Tibial nerve (tissue), 4 donors: ENCODE measurements around the gene TMPRSS11B.

Experiments used
- CTCF ChIP-seq, 5 experiments: fragments of 200-600 bp in 3 of 5; fragments of 450-650 bp in 2 of 5; sonication (generic) in 3 of 5; IDR thresholded peaks; one replicate each; pipeline ENCODE4 v1.5.1; 2016 to 2019; ENCODE audit warnings: antibody characterized with exemption in 5 of 5, mild to moderate bottlenecking in 3 of 5, moderate library complexity in 2 of 5
- EP300 ChIP-seq, 2 donors: sonication (generic); formaldehyde crosslinking; IDR thresholded peaks; one replicate each; pipeline ENCODE4 v1.6.1; 2017; ENCODE audit warnings: antibody characterized with exemption in 2 of 2, mild to moderate bottlenecking in 1 of 2
- POLR2A ChIP-seq, 2 donors: fragments of 450-650 bp; IDR thresholded peaks; one replicate each; pipeline ENCODE4 v1.6.1; 2017; ENCODE audit warnings: antibody characterized with exemption in 2 of 2, mild to moderate bottlenecking in 2 of 2, moderate library complexity in 2 of 2

GRCh38 chr4:68259191-68259590 lies 13.7 kb upstream of the TMPRSS11B start:
- no peak for TF ChIP-seq EP300 (IDR thresholded peaks at IDR 0.05)
- TF ChIP-seq CTCF (IDR thresholded peaks at IDR 0.05), result no peak
- no peak for TF ChIP-seq POLR2A (IDR thresholded peaks at IDR 0.05)
